ENCODE results near the gene CGNL1. TPM values are rescaled to one million over a fixed set of nuclear protein-coding genes. Genes with fewer than 3 reads are reported as not detected.

CGNL1 gene
- total RNA-seq, 1 donor from 2014 or later = 3.0 TPM

GRCh38 chr15:57486833-57487232 lies 110.5 kb downstream of the CGNL1 start:
- H3K27me3 ChIP-seq = no peaks in the 10 kb centered on the region
- no peak overlapping the region for H3K9ac ChIP-seq
- H3K4me3 Mint-ChIP-seq = no peak overlapping the region
- no peaks in the 10 kb centered on the region for H3K36me3 Mint-ChIP-seq
- no peaks in the 10 kb centered on the region for H3F3A ChIP-seq (ENCODE audit: low read depth)
- no peak for DNase-seq (ENCODE audit: low spot score)
- no peak overlapping the region for H3K27ac ChIP-seq
- H4K20me1 ChIP-seq (ENCODE audit: low read depth) = no peaks in the 10 kb centered on the region
- H3K4me1 Mint-ChIP-seq = no peaks in the 10 kb centered on the region
- no peak overlapping the region for H3K27ac Mint-ChIP-seq
- no peak overlapping the region for H3K4me3 ChIP-seq
- peaks cover 2% of the 10 kb centered on the region for H3K27me3 Mint-ChIP-seq (ENCODE audit: insufficient read depth, low read depth)
- no peak overlapping the region for H2AFZ ChIP-seq (replicated peaks)
- no peaks in the 10 kb centered on the region for H3K9me3 Mint-ChIP-seq
- no peaks in the 10 kb centered on the region for H3K4me1 ChIP-seq
- no peaks in the 10 kb centered on the region for H3K36me3 ChIP-seq
- no peak for TF ChIP-seq EZH2phosphoT487 (IDR thresholded peaks at IDR 0.05)
- no peak for TF ChIP-seq EZH2 (IDR thresholded peaks at IDR 0.05)
- no peaks in the 10 kb centered on the region for H3K79me2 ChIP-seq (ENCODE audit: low read depth)
- H3K9me3 ChIP-seq (ENCODE audit: low read depth) = no peaks in the 10 kb centered on the region
- no peak overlapping the region for H3K4me2 ChIP-seq

GRCh38 chr15:57489122-57489521 lies 112.8 kb downstream of the CGNL1 start:
- H3K9me3 Mint-ChIP-seq = no peaks in the 10 kb centered on the region
- DNase-seq (ENCODE audit: low spot score) = no peak
- no peak overlapping the region for H3K4me2 ChIP-seq
- H3K27me3 ChIP-seq = no peaks in the 10 kb centered on the region
- no peaks in the 10 kb centered on the region for H3K4me1 Mint-ChIP-seq
- no peak overlapping the region for H3K4me3 ChIP-seq
- H3K9me3 ChIP-seq (ENCODE audit: low read depth) = no peaks in the 10 kb centered on the region
- H3K4me1 ChIP-seq = no peaks in the 10 kb centered on the region
- no peaks in the 10 kb centered on the region for H4K20me1 ChIP-seq (ENCODE audit: low read depth)
- H3K79me2 ChIP-seq (ENCODE audit: low read depth) = no peaks in the 10 kb centered on the region
- H3K27me3 Mint-ChIP-seq (ENCODE audit: insufficient read depth, low read depth) = peaks cover 2% of the 10 kb centered on the region
- no peak overlapping the region for H3K27ac Mint-ChIP-seq
- H3K9ac ChIP-seq = no peak overlapping the region
- H3F3A ChIP-seq (ENCODE audit: low read depth) = no peaks in the 10 kb centered on the region
- no peak overlapping the region for H2AFZ ChIP-seq (replicated peaks)
- no peaks in the 10 kb centered on the region for H3K36me3 ChIP-seq
- H3K4me3 Mint-ChIP-seq = no peak overlapping the region
- no peaks in the 10 kb centered on the region for H3K36me3 Mint-ChIP-seq
- TF ChIP-seq CTCF (IDR thresholded peaks at IDR 0.05) = no peak
- TF ChIP-seq EZH2phosphoT487 (IDR thresholded peaks at IDR 0.05) = no peak
- TF ChIP-seq EZH2 (IDR thresholded peaks at IDR 0.05) = no peak
- H3K27ac ChIP-seq = no peak overlapping the region

GRCh38 chr15:57493351-57493750 lies 117.0 kb downstream of the CGNL1 start:
- Histone ChIP-seq H4K20me1 (ENCODE audit: low read depth) (no peaks in the 10 kb centered on the region), H2AFZ (replicated peaks) (no peak overlapping the region), H3K9ac (no peak overlapping the region), H3K36me3 (no peaks in the 10 kb centered on the region), H3K79me2 (ENCODE audit: low read depth) (no peaks in the 10 kb centered on the region), H3F3A (ENCODE audit: low read depth) (no peaks in the 10 kb centered on the region), H3K4me2 (no peak overlapping the region), H3K4me1 (peaks cover 9% of the 10 kb centered on the region), H3K9me3 (ENCODE audit: low read depth) (no peaks in the 10 kb centered on the region), H3K27ac (no peak overlapping the region), H3K27me3 (no peaks in the 10 kb centered on the region), H3K4me3 (no peak overlapping the region)
- Mint-ChIP-seq H3K9me3 (peaks cover 2% of the 10 kb centered on the region), H3K4me3 (no peak overlapping the region), H3K36me3 (no peaks in the 10 kb centered on the region), H3K4me1 (peaks cover 9% of the 10 kb centered on the region), H3K27ac (no peak overlapping the region), H3K27me3 (ENCODE audit: insufficient read depth, low read depth) (no peaks in the 10 kb centered on the region)
- no peak for DNase-seq (ENCODE audit: low spot score)
- TF ChIP-seq CTCF (IDR thresholded peaks at IDR 0.05) (no peak), EZH2 (IDR thresholded peaks at IDR 0.05) (no peak), EZH2phosphoT487 (IDR thresholded peaks at IDR 0.05) (no peak)

DNA sequence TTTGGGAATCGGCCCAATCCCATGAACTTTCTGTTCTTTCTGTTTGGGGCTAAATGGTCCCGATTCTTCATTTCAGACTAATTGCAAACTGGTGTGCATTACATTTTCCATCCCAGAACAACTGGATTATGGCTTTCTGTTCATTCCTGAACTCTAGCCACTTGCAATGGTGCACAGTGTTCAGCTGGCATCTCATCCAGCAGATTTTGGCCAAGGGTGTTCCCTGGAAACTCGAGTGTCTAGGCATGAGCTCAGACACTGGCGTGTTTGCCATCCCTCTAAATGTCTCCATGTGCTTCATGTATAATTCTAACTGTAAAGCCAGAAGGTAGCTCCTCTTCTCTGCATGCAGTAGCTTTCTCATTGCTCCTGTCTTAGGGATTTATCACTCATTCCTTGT lies 118.3 kb downstream of the CGNL1 start:
- Histone ChIP-seq H3K9ac (no peak overlapping the region), H3K27ac (no peak overlapping the region), H3K4me1 (peaks cover 9% of the 10 kb centered on the region), H4K20me1 (ENCODE audit: low read depth) (no peaks in the 10 kb centered on the region), H3K36me3 (no peaks in the 10 kb centered on the region), H3K27me3 (no peaks in the 10 kb centered on the region), H2AFZ (replicated peaks) (no peak overlapping the region), H3K4me3 (no peak overlapping the region), H3F3A (ENCODE audit: low read depth) (no peaks in the 10 kb centered on the region), H3K9me3 (ENCODE audit: low read depth) (no peaks in the 10 kb centered on the region), H3K79me2 (ENCODE audit: low read depth) (no peaks in the 10 kb centered on the region), H3K4me2 (no peak overlapping the region)
- no peak for TF ChIP-seq EZH2 (IDR thresholded peaks at IDR 0.05)
- TF ChIP-seq EZH2phosphoT487 (IDR thresholded peaks at IDR 0.05) = no peak
- TF ChIP-seq CTCF (IDR thresholded peaks at IDR 0.05) = no peak
- peaks cover 9% of the 10 kb centered on the region for H3K4me1 Mint-ChIP-seq
- H3K27me3 Mint-ChIP-seq (ENCODE audit: insufficient read depth, low read depth) = no peaks in the 10 kb centered on the region
- H3K4me3 Mint-ChIP-seq = no peak overlapping the region
- no peaks in the 10 kb centered on the region for H3K36me3 Mint-ChIP-seq
- no peak overlapping the region for H3K27ac Mint-ChIP-seq
- peaks cover 2% of the 10 kb centered on the region for H3K9me3 Mint-ChIP-seq
- DNase-seq (ENCODE audit: low spot score) = no peak
